GM21825 (cell line): ENCODE data around the gene ARMH4.

Experiments
- ATAC-seq: cut with Tn5 transposase; IDR thresholded peaks from one replicate; pipeline ENCODE4 v1.9.1; 2021; ENCODE audit warnings: mild to moderate bottlenecking, moderate library complexity; ENCODE audit not compliant: unreplicated experiment

Gene ARMH4

DNA sequence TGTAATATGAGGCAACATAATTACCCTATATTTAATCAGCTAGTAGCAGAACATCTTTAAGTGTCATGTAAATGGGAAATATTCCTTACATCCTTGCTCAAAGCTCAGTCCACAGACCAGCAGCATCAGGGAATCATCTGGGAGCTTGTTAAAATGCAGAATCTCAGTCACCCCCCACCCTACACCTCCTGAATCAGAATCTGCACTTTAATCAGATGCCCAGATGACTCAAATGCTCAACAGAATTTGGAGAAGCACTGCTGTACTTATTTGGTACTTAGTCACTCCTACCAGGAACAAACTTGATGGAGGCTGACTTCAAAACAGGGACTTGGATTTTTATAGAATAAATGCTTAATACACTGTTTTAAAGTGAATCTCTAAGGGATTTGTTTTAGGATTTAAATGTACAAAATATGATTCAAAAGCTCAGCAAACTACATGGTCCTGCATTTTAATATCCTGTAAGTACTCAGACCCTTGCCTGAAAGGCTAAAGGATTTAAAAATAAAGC, 96.5 kb downstream of the ARMH4 start:
- ATAC-seq, result no peak

- no peak for ATAC-seq
These were observed 97.9 kb downstream of the ARMH4 start for GRCh38 chr14:58054100-58054499.

DNA sequence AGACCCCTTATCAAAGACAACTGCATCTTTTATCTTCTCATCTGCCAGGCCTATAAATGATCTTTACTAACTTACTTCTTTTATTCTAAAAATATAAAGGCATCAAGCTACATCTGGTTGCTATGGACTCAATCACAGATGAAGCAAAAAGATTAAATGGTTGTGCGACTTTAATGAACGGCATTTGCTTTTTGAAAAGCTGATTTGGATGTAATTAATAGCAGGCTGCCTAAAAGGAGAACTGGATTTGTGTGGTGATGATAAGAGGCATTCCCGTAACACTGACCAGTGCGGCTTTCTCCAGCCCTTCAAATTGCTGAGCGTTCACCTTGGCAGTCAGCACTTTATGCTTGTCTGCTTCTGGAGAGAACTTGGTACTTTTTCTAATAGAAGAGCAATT, 103.8 kb downstream of the ARMH4 start:
- ATAC-seq, result no peak

GRCh38 chr14:58027904-58028303, 124.1 kb downstream of the ARMH4 start:
- no peak for ATAC-seq

- no peak for ATAC-seq
These were observed 125.0 kb downstream of the ARMH4 start for GRCh38 chr14:58026967-58027366.

- no peak for ATAC-seq
These were observed 125.8 kb downstream of the ARMH4 start for GRCh38 chr14:58026219-58026618.

- ATAC-seq, result no peak
These were observed 137.2 kb downstream of the ARMH4 start for GRCh38 chr14:58014778-58015177.

GRCh38 chr14:58002618-58003017, 149.4 kb downstream of the ARMH4 start:
- no peak for ATAC-seq

DNA sequence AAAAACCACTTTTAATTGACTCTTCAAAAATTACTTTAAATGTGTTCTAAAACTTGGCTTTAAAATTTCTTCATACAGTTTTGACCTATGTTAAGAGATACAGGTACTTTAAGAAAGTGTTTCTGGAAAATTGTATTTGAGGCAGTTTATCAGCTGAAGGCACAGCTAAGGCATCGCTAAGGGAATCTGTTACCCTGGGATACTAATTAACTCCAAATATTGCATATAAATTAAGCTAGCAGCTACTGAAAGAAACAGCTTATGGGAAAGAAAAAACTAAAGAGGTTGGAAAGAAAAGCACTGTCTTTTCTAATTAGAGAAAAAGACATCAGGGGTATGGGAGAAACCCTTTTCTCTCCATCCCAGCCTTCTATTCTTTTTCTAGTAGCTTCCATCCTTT, 152.0 kb downstream of the ARMH4 start:
- no peak for ATAC-seq

- no peak for ATAC-seq
These were observed 152.5 kb downstream of the ARMH4 start for GRCh38 chr14:57999471-57999870.

DNA sequence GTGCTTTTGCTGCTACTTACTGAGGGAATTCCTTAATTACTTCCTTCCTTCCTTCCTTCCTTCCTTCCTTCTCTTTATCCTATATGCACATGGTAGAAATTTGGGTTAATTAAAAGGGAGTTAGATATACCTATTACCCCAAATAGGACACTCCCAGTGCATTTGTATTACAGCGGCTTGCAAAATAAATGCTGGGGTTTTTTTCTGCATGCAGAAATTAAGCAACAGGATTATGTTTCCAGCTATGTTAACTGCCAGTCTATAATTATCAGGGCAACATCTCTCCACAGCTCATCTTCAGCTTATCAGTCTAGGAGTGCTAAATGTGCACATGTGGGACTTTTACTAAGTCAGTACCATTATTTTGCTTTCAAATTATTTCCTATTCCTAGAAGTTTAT, 153.2 kb downstream of the ARMH4 start:
- no peak for ATAC-seq

DNA sequence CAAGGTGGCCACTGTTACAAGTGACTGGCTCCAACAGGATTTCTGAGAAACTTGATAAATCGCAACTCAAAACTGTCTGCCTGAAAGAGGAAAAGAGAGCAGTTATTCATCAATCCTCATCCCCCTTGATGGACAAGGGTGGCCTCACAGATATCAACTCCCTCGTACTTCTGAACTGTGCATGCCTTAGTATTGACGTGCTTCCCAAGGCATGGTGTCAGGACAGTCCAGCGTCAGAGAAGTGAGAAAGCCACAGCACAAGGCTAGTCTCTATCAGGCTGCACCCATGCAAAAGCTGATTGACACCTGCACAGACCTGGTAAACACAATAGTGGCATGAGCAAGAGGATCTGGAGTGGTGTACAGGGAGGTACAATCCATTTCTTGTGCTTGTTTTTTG, 160.7 kb downstream of the ARMH4 start:
- no peak for ATAC-seq

- ATAC-seq, result no peak
These were observed 163.6 kb downstream of the ARMH4 start for GRCh38 chr14:57988445-57988844.

- ATAC-seq, result no peak
These were observed 164.3 kb downstream of the ARMH4 start for GRCh38 chr14:57987596-57988300.

GRCh38 chr14:57987051-57987450, 165.0 kb downstream of the ARMH4 start:
- ATAC-seq, result no peak

DNA sequence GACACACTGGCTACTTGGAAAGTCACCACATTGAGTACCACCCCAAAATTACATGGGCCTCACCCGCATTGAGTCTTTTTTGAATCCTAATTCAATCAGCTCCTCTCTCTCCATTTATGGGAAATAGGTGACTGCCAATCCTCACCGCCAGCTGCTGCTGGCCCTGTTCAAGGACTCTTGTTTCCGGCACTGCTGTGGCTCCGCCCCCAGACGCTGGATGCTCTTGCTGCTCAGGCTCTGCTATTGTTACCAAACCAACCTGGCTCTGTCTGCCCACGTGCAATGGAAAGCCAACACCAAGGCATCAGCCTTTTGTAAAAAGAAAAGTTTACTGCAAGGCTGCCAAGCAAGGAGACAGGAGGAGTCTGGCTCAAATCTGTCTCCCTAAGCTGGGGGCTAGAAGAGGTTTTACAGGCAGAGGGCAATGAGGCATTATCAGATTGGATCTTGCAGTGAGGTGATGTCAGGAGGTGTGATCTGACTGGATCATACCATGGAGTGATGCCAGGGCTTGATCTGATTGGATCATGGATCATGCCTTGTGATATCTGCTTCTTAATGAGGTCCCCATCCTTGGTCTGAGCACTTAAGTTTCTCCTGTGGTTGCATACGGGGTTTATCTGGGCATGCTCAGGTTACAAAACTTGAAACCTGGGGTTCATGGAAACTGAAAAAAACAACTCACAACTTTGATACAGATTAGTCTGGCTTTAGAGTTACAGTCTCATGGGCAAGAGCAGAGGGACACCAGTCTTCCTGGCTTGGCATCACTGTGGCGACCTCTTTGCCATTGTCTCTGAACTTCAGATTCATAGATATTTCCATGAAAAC, 169.0 kb downstream of the ARMH4 start:
- ATAC-seq, result no peak

GRCh38 chr14:57981817-57982560, 170.0 kb downstream of the ARMH4 start:
- no peak for ATAC-seq

GRCh38 chr14:57979376-57980048, 172.5 kb downstream of the ARMH4 start:
- ATAC-seq, result no peak

GRCh38 chr14:57976701-57977100, 175.3 kb downstream of the ARMH4 start:
- no peak for ATAC-seq

DNA sequence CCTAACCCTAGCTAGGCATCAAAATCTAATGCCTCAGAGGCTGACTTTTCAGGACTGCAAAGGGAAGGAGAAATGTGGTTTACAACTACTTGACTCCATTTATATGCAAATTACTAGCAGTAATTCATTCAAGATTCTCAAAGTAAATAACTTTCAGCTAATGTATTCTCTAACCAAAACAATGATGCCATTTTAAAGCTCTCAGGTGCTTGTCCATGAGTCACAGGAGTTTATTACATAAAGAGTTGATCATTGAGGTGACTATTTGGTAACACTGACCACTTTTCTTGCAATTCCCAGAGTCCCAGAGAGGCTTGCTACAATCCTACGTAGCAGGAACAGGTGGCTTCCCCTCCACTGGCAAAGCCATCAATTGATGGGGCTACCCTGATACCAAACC, 177.1 kb downstream of the ARMH4 start:
- no peak for ATAC-seq

DNA sequence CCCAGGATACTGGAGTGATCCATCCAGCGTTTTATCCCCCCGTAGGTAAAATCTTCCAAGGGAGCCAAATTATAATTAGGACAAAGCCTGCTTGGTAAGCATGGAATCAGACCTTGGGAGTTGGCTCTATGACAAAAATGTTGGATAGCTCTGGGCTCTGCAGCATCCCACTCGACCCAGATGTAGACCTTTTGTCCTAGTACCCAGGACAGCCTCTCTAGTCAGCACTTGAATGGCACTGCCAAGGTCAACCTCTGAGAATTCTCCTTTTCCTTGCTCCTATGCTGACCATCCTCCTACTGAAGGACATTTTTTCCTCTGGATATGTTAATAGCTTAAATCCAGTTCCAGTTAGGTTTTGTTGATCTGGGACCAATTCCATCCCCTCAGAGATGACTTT, 181.4 kb downstream of the ARMH4 start:
- no peak for ATAC-seq
